SK-N-SH (cell line): ENCODE measurements around the gene SH3PXD2A.

Source experiments
- CTCF ChIP-seq: fragments of 200-600 bp; sonication (generic); IDR thresholded peaks from 2 replicates; pipeline ENCODE4 v1.6.1; 2017; ENCODE audit warnings: antibody characterized with exemption, mild to moderate bottlenecking, moderate library complexity
- ELF1 ChIP-seq: IDR thresholded peaks from 2 replicates; pipeline ENCODE4 v1.4.0; 2012
- EP300 ChIP-seq, 2 experiments: IDR thresholded peaks; 2 replicates each; pipeline versions ENCODE4 v1.4.0 to v1.6.1; 2012; ENCODE audit warnings: borderline replicate concordance in 1 of 2, low read depth in 1 of 2, low read length in 1 of 2
- FOXJ3 ChIP-seq: sonication (generic); formaldehyde crosslinking; IDR thresholded peaks from 2 replicates; pipeline ENCODE4 v1.5.1; 2020; ENCODE audit warnings: mild to moderate bottlenecking, missing genetic modification reagents
- JUND ChIP-seq: IDR thresholded peaks from 2 replicates; pipeline ENCODE4 v1.4.0; 2012
- MXI1 ChIP-seq: IDR thresholded peaks from 2 replicates; pipeline ENCODE4 v1.6.1; 2012; ENCODE audit warnings: mild to moderate bottlenecking, low read depth, low read length, improper control_type of control experiment
- RAD21 ChIP-seq: IDR thresholded peaks from 2 replicates; pipeline ENCODE4 v1.6.1; 2012; ENCODE audit warnings: mild to moderate bottlenecking, low read length
- RCOR1 ChIP-seq: fragments of 150-350 bp; IDR thresholded peaks from 2 replicates; pipeline ENCODE4 v1.6.1; 2017; ENCODE audit warnings: antibody characterized with exemption, low read length
- REST ChIP-seq: IDR thresholded peaks from 2 replicates; pipeline ENCODE4 v1.6.1; 2012; ENCODE audit warnings: mild to moderate bottlenecking, low read depth, low read length, moderate library complexity
- SMC3 ChIP-seq: IDR thresholded peaks from 2 replicates; pipeline ENCODE4 v1.6.1; 2012; ENCODE audit warnings: low read depth, low read length, improper control_type of control experiment
- TAF1 ChIP-seq: IDR thresholded peaks from 2 replicates; pipeline ENCODE4 v1.6.1; 2012; ENCODE audit warnings: low read depth, mild to moderate bottlenecking, low read length, moderate library complexity, borderline replicate concordance

GRCh38 chr10:103843854-103844570 is 11.4 kb downstream of the SH3PXD2A start:
- no peak for TF ChIP-seq RCOR1
- no peak for TF ChIP-seq TAF1
- no peak for TF ChIP-seq ELF1
- no peak for TF ChIP-seq CTCF
- peak in 1 of 2 experiments; percentile 42; a peak in 3 of 4 replicates for TF ChIP-seq EP300 (IDR thresholded peaks at IDR 0.05; ENCODE audit: borderline replicate concordance in 1 of 2, low read depth in 1 of 2, low read length in 1 of 2)
- no peak for TF ChIP-seq SMC3
- no peak for TF ChIP-seq REST
- TF ChIP-seq JUND, result no peak; the same call in 1 of the 2 replicates
- TF ChIP-seq RAD21, result no peak; the same call in 1 of the 2 replicates
- 0 out of 2 replicates have a peak, but pooled peaks have one; percentile 35 for TF ChIP-seq MXI1
- TF ChIP-seq FOXJ3 (CRISPR knock-in tag), result no peak
